K562 (cell line): ENCODE measurements around the gene CLIC1. TPM values are rescaled to one million over a fixed set of nuclear protein-coding genes. Genes with fewer than 3 reads are reported as not detected.

Experiments used
- ATF2 ChIP-seq: sonication (generic); formaldehyde crosslinking; IDR thresholded peaks from 2 replicates; pipeline ENCODE4 v1.8.1; 2022; ENCODE audit warnings: missing genetic modification reagents
- CBFA2T2 ChIP-seq: fragments of 450-650 bp; conservative IDR thresholded peaks from 2 replicates; pipeline ENCODE4 v1.6.1; 2017; ENCODE audit warnings: mild to moderate bottlenecking
- CEBPG ChIP-seq, 3 experiments: fragments of 200-800 bp in 1 of 3; sonication (Bioruptor generic) in 1 of 3; sonication (generic) in 1 of 3; formaldehyde crosslinking in 1 of 3; IDR thresholded peaks in 2 of 3; conservative IDR thresholded peaks in 1 of 3; 2 replicates each; pipeline versions ENCODE4 v1.6.1 to v1.8.0; 2016 to 2022; ENCODE audit warnings: missing compliant biosample characterization in 2 of 3, missing genetic modification characterization in 2 of 3, mild to moderate bottlenecking in 1 of 3, missing genetic modification reagents in 1 of 3
- DACH1 ChIP-seq: fragments of 450-650 bp; IDR thresholded peaks from 2 replicates; pipeline ENCODE4 v1.6.1; 2018; ENCODE audit not compliant: partially characterized antibody
- DLX4 ChIP-seq: fragments of 250-450 bp; sonication (Bioruptor Pico); IDR thresholded peaks from 2 replicates; pipeline ENCODE4 v1.6.1; 2021; ENCODE audit warnings: mild to moderate bottlenecking
- ILK ChIP-seq: fragments of 450-650 bp; IDR thresholded peaks from 2 replicates; pipeline ENCODE4 v1.6.1; 2016; ENCODE audit warnings: missing genetic modification characterization, low read depth, mild to moderate bottlenecking, missing compliant biosample characterization, moderate library complexity, borderline replicate concordance
- MECOM ChIP-seq: fragments of 250-450 bp; sonication (Bioruptor Pico); IDR thresholded peaks from 2 replicates; pipeline ENCODE4 v1.8.0; 2022; ENCODE audit warnings: inconsistent platforms
- MIER1 ChIP-seq: fragments of 450-650 bp; IDR thresholded peaks from 2 replicates; pipeline ENCODE4 v1.6.1; 2016; ENCODE audit warnings: antibody characterized with exemption, mild to moderate bottlenecking, low read depth
- NUFIP1 ChIP-seq: fragments of 450-650 bp; IDR thresholded peaks from 2 replicates; pipeline ENCODE4 v1.6.1; 2018; ENCODE audit not compliant: partially characterized antibody
- PML ChIP-seq: IDR thresholded peaks from 2 replicates; pipeline ENCODE4 v1.6.1; 2012; ENCODE audit warnings: low read length, inconsistent platforms
- SETDB1 ChIP-seq: IDR thresholded peaks from one replicate; pipeline ENCODE4 v1.6.1; 2012; ENCODE audit warnings: low read length, control low read depth, inconsistent platforms
- ZBTB40 ChIP-seq, 2 experiments: fragments of 450-650 bp in 1 of 2; sonication (generic) in 1 of 2; formaldehyde crosslinking in 1 of 2; IDR thresholded peaks; 2 replicates each; pipeline versions ENCODE4 v1.7.1 to v1.9.0; 2016 to 2022; ENCODE audit warnings: inconsistent platforms in 1 of 2, mild to moderate bottlenecking in 1 of 2, missing genetic modification reagents in 1 of 2
- ZNF12 ChIP-seq: sonication (generic); formaldehyde crosslinking; IDR thresholded peaks from 2 replicates; pipeline ENCODE4 v1.4.0; 2020; ENCODE audit warnings: mild to moderate bottlenecking, missing genetic modification reagents
- ZNF121 ChIP-seq: sonication (generic); formaldehyde crosslinking; conservative IDR thresholded peaks from 2 replicates; pipeline ENCODE4 v1.8.0; 2022; ENCODE audit warnings: missing genetic modification reagents
- ZNF3 ChIP-seq: fragments of 250-450 bp; sonication (Bioruptor Pico); IDR thresholded peaks from 2 replicates; pipeline ENCODE4 v1.5.0; 2021; ENCODE audit warnings: mild to moderate bottlenecking, moderate library complexity
- ZNF449 ChIP-seq: fragments of 250-450 bp; sonication (Bioruptor Pico); IDR thresholded peaks from 2 replicates; pipeline ENCODE4 v1.8.0; 2022; ENCODE audit warnings: moderate library complexity, mild to moderate bottlenecking, inconsistent platforms
- polyA plus RNA-seq, 8 experiments: library from polyadenylated mRNA; depleted of rRNA in 4 of 8; stranded (reverse) in 5 of 8; unstranded in 3 of 8; fragments of >200 nt; fragmentation: Nextera tagmentation in 2 of 8; fragmentation: Illumina TruSeq in 1 of 8; extraction: Ambion mirVana in 2 of 8; extraction: Trizol in 1 of 8; gene quantifications; 2 replicates each; pipeline versions ENCODE4 v1.2.1 to v1.2.3, GENCODE V29; 2011 to 2014; ENCODE audit warnings: inconsistent platforms in 1 of 8, missing spikeins in 1 of 8
- total RNA-seq, 7 experiments: library from RNA; depleted of rRNA in 6 of 7; stranded (reverse); fragments of >200 nt in 6 of 7; fragmentation: Illumina TruSeq in 2 of 7; extraction: Trizol in 2 of 7; gene quantifications; 2 replicates each; pipeline versions ENCODE4 v1.2.1 to v1.2.3, GENCODE V29; 2011 to 2021; ENCODE audit warnings: low replicate concordance in 1 of 7

CLIC1 gene
- total and polyA plus RNA-seq, 9 of the 15 experiments (the other 6 are each of a cell fraction or from before 2014, with no cell fraction given) = 1,267 to 2,419 (median 1,808) TPM

- TF ChIP-seq ZBTB40 (IDR thresholded peaks at IDR 0.05) (peak; percentile 57; the same call in 1 of the 2 replicates), ZBTB40 (CRISPR knock-in tag; IDR thresholded peaks at IDR 0.05) (no peak), MIER1 (no peak), CEBPG (CRISPR knock-in tag; IDR thresholded peaks at IDR 0.05) (no peak), CEBPG (tag; conservative IDR thresholded peaks at IDR 0.05 in 1 of 2, IDR thresholded peaks at IDR 0.05 in 1 of 2) (no peak), DACH1 (no peak), CBFA2T2 (no peak), ZNF3 (CRISPR knock-in tag) (no peak), ZNF121 (CRISPR knock-in tag) (no peak), SETDB1 (no peak), ZNF449 (CRISPR knock-in tag) (no peak), ZNF12 (CRISPR knock-in tag) (no peak), MECOM (CRISPR knock-in tag) (0 out of 2 replicates have a peak, but pooled peaks have one; percentile 31), DLX4 (CRISPR knock-in tag) (no peak), ATF2 (no peak), PML (no peak), NUFIP1 (no peak), ILK (no peak)
Observed at GRCh38 chr6:31776485-31776988, 40.2 kb upstream of the CLIC1 start (continued).
